Motor neuron (in vitro differentiated cells): Measurements from ENCODE around the gene POLE4. TPM values are rescaled to one million over a fixed set of nuclear protein-coding genes. Genes with fewer than 3 reads are reported as not detected.

ENCODE experiments used
- ATAC-seq, 8 experiments: fragments of 200-7000 bp; cut with Tn5 transposase; replicated peaks in 6 of 8; 2 replicates each; pipeline ENCODE4 v1.8.0; 2021; ENCODE audit warnings: mild to moderate bottlenecking in 8 of 8, moderate library complexity in 8 of 8
- H3K27ac ChIP-seq, 2 donors: fragments of 250-450 bp; sonication (Bioruptor Pico); 2 replicates each; pipeline ENCODE4 v1.9.0; 2021; ENCODE audit warnings: antibody characterized with exemption in 2 of 2, mild to moderate bottlenecking in 2 of 2, moderate library complexity in 1 of 2
- H3K4me1 ChIP-seq, 2 donors: fragments of 250-450 bp; sonication (Bioruptor Pico); replicated peaks in 1 of 2; 2 replicates each; pipeline ENCODE4 v1.6.1; 2021; ENCODE audit warnings: antibody characterized with exemption in 2 of 2, mild to moderate bottlenecking in 2 of 2, moderate library complexity in 1 of 2
- H3K4me3 ChIP-seq, 5 donors: fragments of 250-450 bp; sonication (Bioruptor Pico); 2 replicates each; pipeline ENCODE4 v1.9.0; 2021; ENCODE audit warnings: antibody characterized with exemption in 5 of 5, mild to moderate bottlenecking in 5 of 5, moderate library complexity in 4 of 5
- WGBS, 10 experiments: fragments of 450-650 bp; shearing (Covaris generic); methylation state at CpG; one replicate each; pipeline ENCODE4 v1.0.0; 2022; 5-methylcytosine and 5-hydroxymethylcytosine counted together
- in situ Hi-C, 9 experiments: fragments of 400-800 bp; cut with MboI; loops; one replicate each; pipeline ENCODE4 v1.15.0; 2021; ENCODE audit warnings: low sequenced_read_pairs in 9 of 9, low pct_unique_long_range_greater_than_20kb in 2 of 9; ENCODE audit not compliant: unreplicated experiment in 9 of 9
- total RNA-seq, 8 experiments: library from RNA; unstranded; fragments of 300-600 nt; gene quantifications; 2 replicates each; pipeline versions ENCODE4 v1.2.3 to v1.2.4, GENCODE V29; 2022

POLE4 gene
- total RNA-seq, 8 experiments from 2014 or later, result 23.2 to 68.9 (median 33.7) TPM

- no peak for ATAC-seq
- in situ Hi-C loops, result no loop called here
- WGBS, 10 experiments, result 71 to 100% (median 89%) methylated on average over 1 to 4 of the region's 4 CpGs
- Histone ChIP-seq H3K4me3 (no peak overlapping the region), H3K27ac (no peak overlapping the region), H3K4me1 (no peaks in the 10 kb centered on the region)
Measured at GRCh38 chr2:74944987-74945787, 13.3 kb upstream of the POLE4 start.

DNA sequence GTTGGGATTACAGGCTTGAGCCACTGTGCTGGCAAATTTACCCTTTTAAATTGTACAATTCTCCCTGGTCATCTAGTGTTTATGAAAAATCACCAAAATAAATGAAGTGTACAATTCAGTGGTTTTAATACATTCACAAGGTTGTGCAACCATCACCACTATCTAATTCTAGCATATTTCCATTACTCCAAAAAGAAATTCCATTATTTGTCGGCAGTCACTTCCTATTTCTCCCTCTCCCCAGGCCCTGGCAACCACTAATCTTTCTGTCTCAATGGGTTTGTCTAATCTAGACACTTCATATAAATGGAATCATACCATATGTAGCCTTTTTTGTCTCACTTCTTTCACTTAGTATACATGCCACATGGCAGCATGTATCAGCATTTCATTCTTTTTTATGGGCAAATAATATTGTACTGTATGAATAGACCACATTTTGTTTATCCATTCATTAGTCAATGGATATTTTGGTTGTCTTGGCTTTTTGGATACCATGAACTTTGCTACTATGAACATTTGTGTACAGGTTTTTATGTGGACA, 12.6 kb upstream of the POLE4 start:
- H3K27ac ChIP-seq, result no peak overlapping the region
- no peaks in the 10 kb centered on the region for H3K4me1 ChIP-seq
- in situ Hi-C loops, result no loop called here
- ATAC-seq, result peak in 1 of 8 experiments; percentile 85
- 0 to 100% (median 60%) methylated on average over 1 of the region's 1 CpG; no CpG with 5 or more reads in 3 of the 10 experiments for WGBS, 10 experiments
- H3K4me3 ChIP-seq, result no peak overlapping the region

DNA sequence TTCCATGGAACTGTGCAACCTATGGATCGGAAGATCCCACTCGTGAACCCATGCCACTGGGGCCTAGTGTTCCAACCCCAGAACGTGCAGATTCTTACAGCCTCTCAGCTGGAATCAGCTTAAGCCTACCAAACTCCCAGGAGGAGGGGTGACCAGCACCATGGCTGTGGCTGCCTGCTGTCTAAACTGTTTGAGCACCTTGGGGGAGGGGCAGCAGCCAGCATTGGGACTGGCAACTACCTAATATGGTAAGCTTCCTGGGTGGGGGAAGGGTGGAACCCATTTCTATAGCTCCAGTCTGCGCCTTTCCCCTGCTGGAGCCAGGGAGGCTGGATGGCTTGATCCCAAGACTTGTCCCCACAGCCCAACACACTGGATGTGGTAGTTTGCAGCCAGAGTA, 10.7 kb upstream of the POLE4 start:
- ATAC-seq, result no peak
- WGBS, 10 experiments, result 80 to 100% (median 89%) methylated on average over 1 to 4 of the region's 4 CpGs; no CpG with 5 or more reads in 5 of the 10 experiments
- H3K4me1 ChIP-seq, result no peaks in the 10 kb centered on the region
- in situ Hi-C loops, result no loop called here
- H3K4me3 ChIP-seq, result no peak overlapping the region
- H3K27ac ChIP-seq, result no peak overlapping the region

GRCh38 chr2:74948779-74949178, 9.7 kb upstream of the POLE4 start:
- H3K4me3 ChIP-seq, result no peak overlapping the region
- ATAC-seq, result no peak
- H3K4me1 ChIP-seq, result no peaks in the 10 kb centered on the region
- WGBS, 10 experiments, result 72 to 100% (median 89%) methylated on average over 1 to 4 of the region's 4 CpGs
- in situ Hi-C loops, result no loop called here
- no peak overlapping the region for H3K27ac ChIP-seq

GRCh38 chr2:74951211-74951754, 7.2 kb upstream of the POLE4 start:
- no peak for ATAC-seq
- H3K4me1 ChIP-seq, result no peaks in the 10 kb centered on the region
- WGBS, 10 experiments, result 13 to 100% (median 50%) methylated on average over 1 of the region's 1 CpG; no CpG with 5 or more reads in 3 of the 10 experiments
- in situ Hi-C loops, result no loop called here
- H3K4me3 ChIP-seq, result no peak overlapping the region
- H3K27ac ChIP-seq, result no peak overlapping the region

DNA sequence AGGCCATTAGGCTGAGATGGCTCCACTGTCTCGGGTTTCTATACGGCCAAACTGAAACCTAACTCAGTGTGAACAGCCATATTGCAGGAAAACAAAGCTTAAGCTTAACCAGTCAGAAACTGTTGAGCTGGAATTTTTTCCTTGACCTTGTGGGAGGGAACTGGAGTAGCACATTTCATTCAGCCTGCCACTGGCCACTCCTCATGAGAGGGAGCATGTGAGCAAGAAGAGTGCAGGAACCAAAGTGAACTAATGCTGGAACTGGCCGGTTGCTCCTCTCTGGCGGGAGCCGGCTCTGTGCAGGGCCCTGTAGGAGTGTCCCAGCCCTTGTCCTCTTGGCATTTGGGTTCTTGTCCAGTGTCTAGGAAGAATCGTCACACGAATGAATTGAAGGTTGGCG, 5.9 kb upstream of the POLE4 start:
- Histone ChIP-seq H3K27ac (no peak overlapping the region), H3K4me3 (no peak overlapping the region), H3K4me1 (no peaks in the 10 kb centered on the region)
- WGBS, 10 experiments, result 90 to 100% (median 95%) methylated on average over 2 to 7 of the region's 8 CpGs
- in situ Hi-C loops, result no loop called here
- ATAC-seq, result no peak

DNA sequence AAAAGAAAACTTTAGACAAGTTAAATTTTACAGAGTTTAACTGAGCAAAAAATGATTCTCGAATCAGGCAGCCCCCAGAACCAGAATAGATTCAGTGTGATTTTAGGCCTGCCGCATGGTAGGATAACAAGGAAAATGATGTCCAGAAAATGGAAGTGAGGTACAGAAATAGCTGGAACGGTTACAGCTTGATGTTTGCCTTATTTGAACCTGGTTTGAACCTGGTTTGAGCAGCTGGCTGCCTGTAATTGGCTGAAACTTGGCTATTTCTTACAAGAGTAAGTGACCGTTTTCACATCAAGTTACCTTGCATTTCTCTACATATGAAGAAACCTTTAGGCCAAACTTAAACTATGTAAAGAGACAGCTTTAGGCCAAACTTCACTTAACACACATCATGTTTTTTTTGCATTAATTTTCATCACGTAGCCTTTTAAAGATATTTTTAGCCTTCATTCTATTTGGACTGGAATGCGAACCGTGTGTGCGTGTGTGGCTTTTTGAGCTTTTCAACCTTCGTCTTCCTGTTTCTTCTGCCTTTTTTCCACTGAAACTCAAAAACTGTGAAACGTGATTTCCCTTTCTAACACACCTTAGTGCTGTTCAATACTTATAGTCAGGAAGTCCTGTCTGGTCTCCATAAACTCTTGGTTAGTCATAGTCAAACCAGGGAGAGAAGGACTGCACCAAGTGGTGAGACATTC, 4.5 kb upstream of the POLE4 start:
- in situ Hi-C loops, result no loop called here
- Histone ChIP-seq H3K27ac (no peak overlapping the region), H3K4me1 (peaks cover 0 to 5% of the 10 kb centered on the region in 2 donors), H3K4me3 (no peak overlapping the region)
- no peak for ATAC-seq
- 58 to 96% (median 87%) methylated on average over 5 to 10 of the region's 10 CpGs for WGBS, 10 experiments

GRCh38 chr2:74954500-74954874, 4.0 kb upstream of the POLE4 start:
- Histone ChIP-seq H3K4me1 (peaks cover 2 to 10% of the 10 kb centered on the region in 2 donors), H3K4me3 (no peak overlapping the region), H3K27ac (no peak overlapping the region)
- in situ Hi-C loops, result no loop called here
- WGBS, 10 experiments, result 40 to 88% (median 80%) methylated on average over 1 to 4 of the region's 4 CpGs
- no peak for ATAC-seq

- WGBS, 10 experiments, result 53 to 100% (median 98%) methylated on average over 1 to 4 of the region's 4 CpGs; no CpG with 5 or more reads in 1 of the 10 experiments
- ATAC-seq, result no peak
- Histone ChIP-seq H3K4me3 (peak overlapping the region in 4 of 5 donors; percentile 73 to 93 (median 82)), H3K4me1 (peaks cover 2 to 10% of the 10 kb centered on the region in 2 donors), H3K27ac (peak overlapping the region in 1 of 2 donors; percentile 97)
- in situ Hi-C loops, result no loop called here
Measured at GRCh38 chr2:74957886-74958273, 563 bp upstream of the POLE4 start.

- 25 to 100% (median 83%) methylated on average over 1 to 6 of the region's 10 CpGs; no CpG with 5 or more reads in 1 of the 10 experiments for WGBS, 10 experiments
- peak overlapping the region; percentile 47 to 93 (median 77) for H3K4me3 ChIP-seq
- H3K27ac ChIP-seq, result no peak overlapping the region
- peaks cover 2 to 10% of the 10 kb centered on the region in 2 donors for H3K4me1 ChIP-seq
- no peak for ATAC-seq
- in situ Hi-C loops, result no loop called here
Measured at GRCh38 chr2:74959106-74959751, 786 bp downstream of the POLE4 start.

- H3K4me1 ChIP-seq, result no peaks in the 10 kb centered on the region
- 89 to 100% (median 100%) methylated on average over 1 of the region's 1 CpG; no CpG with 5 or more reads in 1 of the 10 experiments for WGBS, 10 experiments
- no peak overlapping the region for H3K4me3 ChIP-seq
- in situ Hi-C loops, result no loop called here
- no peak overlapping the region for H3K27ac ChIP-seq
- no peak for ATAC-seq
Measured at GRCh38 chr2:74966887-74967286, 8.4 kb downstream of the POLE4 start.

GRCh38 chr2:74975016-74975415, 16.6 kb downstream of the POLE4 start:
- in situ Hi-C loops, result no loop called here
- H3K4me3 ChIP-seq, result no peak overlapping the region
- ATAC-seq, result no peak

DNA sequence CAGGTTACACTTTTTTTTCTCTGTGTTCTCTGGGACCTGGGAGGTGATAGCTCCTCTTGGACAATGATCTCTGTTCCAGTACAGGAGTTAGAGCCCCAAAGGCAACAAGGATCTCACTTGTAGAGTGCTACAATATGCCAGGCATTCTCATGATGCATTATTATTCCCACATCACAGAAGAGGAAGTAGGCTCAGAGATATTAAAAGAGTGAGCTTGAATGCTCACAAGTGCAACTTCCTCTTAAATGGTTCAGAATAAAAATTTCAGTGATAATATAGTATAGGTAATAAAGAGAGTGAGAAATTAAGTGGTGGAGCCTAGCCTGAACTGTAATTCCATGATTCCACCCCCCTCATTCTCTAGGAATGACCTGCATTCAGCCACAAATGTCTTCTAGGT, 21.4 kb downstream of the POLE4 start:
- in situ Hi-C loops, result no loop called here
- Histone ChIP-seq H3K4me1 (peaks cover 11 to 17% of the 10 kb centered on the region in 2 donors), H3K27ac (no peak overlapping the region), H3K4me3 (no peak overlapping the region)
- ATAC-seq, result no peak

More at GRCh38 chr2:74975016-74975415, 16.6 kb downstream of the POLE4 start:
- WGBS, 10 experiments, result 46 to 96% (median 80%) methylated on average over 1 to 7 of the region's 7 CpGs; no CpG with 5 or more reads in 3 of the 10 experiments
- no peak overlapping the region for H3K27ac ChIP-seq
- H3K4me1 ChIP-seq, result no peaks in the 10 kb centered on the region
